IMR-90 (cell line): ENCODE data around the gene H6PD. TPM values are rescaled to one million over a fixed set of nuclear protein-coding genes. Genes with fewer than 3 reads are reported as not detected.

ENCODE experiments used
- ATAC-seq: fragments of 200-7000 bp; cut with Tn5 transposase; 2 replicates; pipeline ENCODE4 v1.9.1; 2020; ENCODE audit warnings: low read depth, mild to moderate bottlenecking, moderate library complexity
- BruUV-seq: library from RNA; stranded (reverse); fragments of 400-500 nt; replicated peaks from 2 replicates; lab custom pipeline; 2021; lab: Mats Ljungman, UMichigan
- CTCF ChIA-PET: fragments of 300-600 bp; formaldehyde crosslinking; extraction: SDS; loops from one replicate; lab custom pipeline; 2021; ENCODE audit warnings: antibody characterized with exemption; lab: Yijun Ruan, JAX
- POLR2A ChIA-PET: fragments of 300-600 bp; sonication (Branson Sonifier 250); formaldehyde crosslinking; loops from one replicate; lab custom pipeline; 2022; ENCODE audit warnings: antibody characterized with exemption; ENCODE audit not compliant: unreplicated experiment; lab: Charles Lee
- DNase-seq: peaks from one replicate; pipeline ENCODE4 v3.0.0; 2013
- H2AFZ ChIP-seq: replicated peaks from 2 replicates; pipeline ENCODE3; 2013; ENCODE audit warnings: low read length, mild to moderate bottlenecking; ENCODE audit not compliant: poor library complexity
- H2AK5ac ChIP-seq: 2 replicates; pipeline ENCODE4 v1.6.1; 2013; ENCODE audit warnings: low read depth, low read length, inconsistent platforms
- H2AK9ac ChIP-seq: replicated peaks from 2 replicates; pipeline ENCODE3; 2013; ENCODE audit warnings: mild to moderate bottlenecking, low read depth, low read length, moderate library complexity; ENCODE audit not compliant: poor library complexity
- H2BK120ac ChIP-seq: 2 replicates; pipeline ENCODE4 v1.6.1; 2013; ENCODE audit warnings: low read depth, low read length, inconsistent platforms
- H2BK15ac ChIP-seq: 3 replicates; pipeline ENCODE4 v1.6.1; 2013; ENCODE audit warnings: low read depth, low read length, inconsistent platforms
- H2BK20ac ChIP-seq: 2 replicates; pipeline ENCODE4 v1.6.1; 2013; ENCODE audit warnings: low read depth, mild to moderate bottlenecking, inconsistent platforms, low read length, moderate library complexity
- H2BK5ac ChIP-seq: 2 replicates; pipeline ENCODE4 v1.6.1; 2013; ENCODE audit warnings: mild to moderate bottlenecking, low read depth, low read length, inconsistent platforms; ENCODE audit not compliant: poor library complexity, severe bottlenecking
- H3K14ac ChIP-seq: replicated peaks from 2 replicates; pipeline ENCODE4 v1.6.1; 2013; ENCODE audit warnings: low read depth, low read length, inconsistent platforms
- H3K18ac ChIP-seq: 2 replicates; pipeline ENCODE4 v1.6.1; 2013; ENCODE audit warnings: low read depth, low read length, control low read depth
- H3K23ac ChIP-seq: 2 replicates; pipeline ENCODE4 v1.6.1; 2013; ENCODE audit warnings: low read depth, low read length, inconsistent platforms
- H3K27ac ChIP-seq: 2 replicates; pipeline ENCODE4 v1.5.1; 2013; ENCODE audit warnings: mild to moderate bottlenecking, control low read depth, low read length; ENCODE audit not compliant: insufficient read depth
- H3K27me3 ChIP-seq: 2 replicates; pipeline ENCODE4 v1.6.1; 2013; ENCODE audit warnings: low read length; ENCODE audit not compliant: control insufficient read depth, insufficient read depth
- H3K36me3 ChIP-seq: 2 replicates; pipeline ENCODE4 v1.6.1; 2013; ENCODE audit warnings: low read length, mixed read lengths; ENCODE audit not compliant: control insufficient read depth, insufficient read depth
- H3K4ac ChIP-seq: 2 replicates; pipeline ENCODE4 v1.6.1; 2013; ENCODE audit warnings: low read depth, low read length, inconsistent platforms
- H3K4me1 ChIP-seq: 2 replicates; pipeline ENCODE4 v1.6.1; 2013; ENCODE audit warnings: low read length, mixed read lengths; ENCODE audit not compliant: control insufficient read depth, insufficient read depth
- H3K4me2 ChIP-seq: 2 replicates; pipeline ENCODE4 v1.6.1; 2013; ENCODE audit warnings: low read depth, mild to moderate bottlenecking, control low read depth, low read length, moderate library complexity
- H3K4me3 ChIP-seq: 2 replicates; pipeline ENCODE4 v1.5.1; 2013; ENCODE audit warnings: low read depth, mild to moderate bottlenecking, control low read depth, low read length, moderate library complexity; ENCODE audit not compliant: insufficient read depth
- H3K56ac ChIP-seq: 2 replicates; pipeline ENCODE4 v1.6.1; 2013; ENCODE audit warnings: low read length, inconsistent platforms; ENCODE audit not compliant: insufficient read depth; ENCODE audit errors: extremely low read depth
- H3K79me1 ChIP-seq, 2 experiments: 2 replicates each; pipeline ENCODE4 v1.6.1; 2013; ENCODE audit warnings: low read length in 2 of 2, inconsistent platforms in 1 of 2, low read depth in 1 of 2
- H3K9ac ChIP-seq: 2 replicates; pipeline ENCODE4 v1.6.1; 2013; ENCODE audit warnings: low read depth, low read length, control low read depth
- H3K9me1 ChIP-seq: 2 replicates; pipeline ENCODE4 v1.6.1; 2013; ENCODE audit warnings: low read length, inconsistent platforms; ENCODE audit not compliant: insufficient read depth
- H3K9me3 ChIP-seq: 2 replicates; pipeline ENCODE4 v1.6.1; 2013; ENCODE audit warnings: low read length; ENCODE audit not compliant: control insufficient read depth, insufficient read depth
- H4K20me1 ChIP-seq: 2 replicates; pipeline ENCODE4 v1.6.1; 2013; ENCODE audit warnings: low read length, inconsistent platforms; ENCODE audit not compliant: insufficient read depth
- H4K5ac ChIP-seq: 2 replicates; pipeline ENCODE4 v1.6.1; 2013; ENCODE audit warnings: mild to moderate bottlenecking, low read depth, low read length, control low read depth
- H4K8ac ChIP-seq, 2 experiments: 2 replicates each; pipeline ENCODE4 v1.6.1; 2013; ENCODE audit warnings: low read depth in 2 of 2, low read length in 2 of 2, control low read depth in 1 of 2, inconsistent platforms in 1 of 2
- H4K91ac ChIP-seq: 2 replicates; pipeline ENCODE4 v1.6.1; 2013; ENCODE audit warnings: low read depth, low read length, inconsistent platforms; ENCODE audit not compliant: insufficient read depth
- BHLHE40 ChIP-seq: fragments of 150-350 bp; IDR thresholded peaks from 2 replicates; pipeline ENCODE4 v1.6.1; 2016; ENCODE audit warnings: mild to moderate bottlenecking, low read depth, low read length
- CHD1 ChIP-seq: IDR thresholded peaks from 2 replicates; pipeline ENCODE4 v1.6.1; 2012; ENCODE audit warnings: low read depth, low read length, improper control_type of control experiment
- MXI1 ChIP-seq: IDR thresholded peaks from 2 replicates; pipeline ENCODE4 v1.6.1; 2012; ENCODE audit warnings: low read depth, mild to moderate bottlenecking, low read length, moderate library complexity, borderline replicate concordance
- WGBS, 2 experiments: methylation state at CpG; one replicate each; pipeline versions ENCODE4 v1.1.5 to v1.1.7; 2013; ENCODE audit warnings: missing lambda C conversion rate in 2 of 2; ENCODE audit not compliant: insufficient read length in 1 of 2; ENCODE audit errors: extremely low coverage in 2 of 2; 5-methylcytosine and 5-hydroxymethylcytosine counted together
- dilution Hi-C: fragments of 300-500 bp; cut with HindIII; formaldehyde crosslinking; loops from one replicate; pipeline ENCODE4 v1.14.3; 2018; ENCODE audit warnings: low sequenced_read_pairs; ENCODE audit not compliant: unreplicated experiment
- in situ Hi-C: fragments of 300-500 bp; cut with MboI; formaldehyde crosslinking; loops from 3 replicates; pipeline ENCODE4 v1.14.3; 2019; ENCODE audit warnings: low sequenced_read_pairs, inconsistent platforms, mixed read lengths
- intact Hi-C: fragments of 100-400 bp; cut with micrococcal nuclease; formaldehyde crosslinking; loops from 2 replicates; pipeline ENCODE4 v1.10.0; 2022
- polyA plus RNA-seq, 3 experiments: library from polyadenylated mRNA; depleted of rRNA; stranded (reverse); fragments of >200 nt; gene quantifications; 2 replicates each; pipeline ENCODE4 v1.2.3, GENCODE V29; 2012; ENCODE audit warnings: low replicate concordance in 1 of 3
- total RNA-seq: library from RNA; depleted of rRNA; stranded (reverse); fragments of >200 nt; gene quantifications from 2 replicates; pipeline ENCODE4 v1.2.3, GENCODE V29; 2012

H6PD gene
- total and polyA plus RNA-seq, 2 of the 4 experiments (the other 2 are of a cell fraction): 9.3 to 22.1 TPM

DNA sequence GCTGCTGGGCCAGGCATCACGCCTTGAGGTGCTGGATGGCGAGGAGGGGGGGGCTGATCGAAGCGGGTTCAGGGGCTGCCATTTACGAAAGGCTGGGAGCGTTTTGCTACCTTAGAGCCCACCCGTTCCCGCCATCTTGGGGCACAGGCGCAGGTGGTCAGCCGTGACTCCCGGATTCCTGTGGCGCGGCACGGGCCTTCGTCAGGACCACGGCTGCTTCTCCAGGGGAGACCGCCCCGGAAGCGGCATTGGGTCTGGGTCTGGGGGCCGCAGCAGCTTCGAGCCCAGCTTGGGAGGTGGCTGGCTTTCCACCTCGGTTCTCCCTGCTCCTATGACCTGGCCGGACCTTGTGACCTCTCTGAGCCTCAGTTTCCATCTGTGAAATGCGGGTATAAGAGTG, 81.9 kb downstream of the H6PD start:
- Histone ChIP-seq H3K27me3 (no peaks in the 10 kb centered on the region), H3K14ac (no peak overlapping the region), H2AFZ (no peak overlapping the region), H3K27ac (peak overlapping the region; percentile 19; the same call in 1 of the 2 replicates), H3K18ac (no peak overlapping the region), H4K91ac (peak overlapping the region; percentile 62; the same call in 1 of the 2 replicates), H3K9me3 (no peaks in the 10 kb centered on the region), H2BK15ac (0 out of 3 replicates have a peak overlapping the region, but pooled peaks have one; percentile 7), H3K23ac (no peak overlapping the region), H4K5ac (no peak overlapping the region), H4K8ac (no peak overlapping the region), H2BK5ac (no peak overlapping the region), H3K79me1 (peaks cover 35 to 92% of the 10 kb centered on the region in 2 experiments), H3K9ac (no peak overlapping the region), H3K4me2 (no peak overlapping the region), H3K4ac (peak overlapping the region; percentile 81; the same call in 1 of the 2 replicates), H2AK5ac (peak overlapping the region; percentile 76), H3K4me1 (peaks cover 43% of the 10 kb centered on the region), H3K9me1 (peaks cover 63% of the 10 kb centered on the region), H3K4me3 (no peak overlapping the region), H2AK9ac (peak overlapping the region; percentile 18), H2BK20ac (peak overlapping the region; percentile 34; the same call in 1 of the 2 replicates), H3K56ac (no peak overlapping the region), H4K20me1 (peaks cover 97% of the 10 kb centered on the region), H3K36me3 (no peaks in the 10 kb centered on the region; the same call in 1 of the 2 replicates), H2BK120ac (peak overlapping the region; percentile 82)
- in situ Hi-C loops: no loop called here
- DNase-seq: no peak
- intact Hi-C loops: no loop called here
- POLR2A ChIA-PET: no interaction called here
- ATAC-seq: no peak
- BruUV-seq: no TSS peak
- 97% methylated on average over 18 of the region's 24 CpGs; no CpG with 5 or more reads in 1 of the 2 experiments for WGBS, 2 experiments
- dilution Hi-C loops: no loop called here
- no peak for TF ChIP-seq BHLHE40
- TF ChIP-seq MXI1: no peak
- no peak for TF ChIP-seq CHD1
- CTCF ChIA-PET: no interaction called here
